ENCODE results near the gene CTNND2.

The CTNND2 gene

DNA sequence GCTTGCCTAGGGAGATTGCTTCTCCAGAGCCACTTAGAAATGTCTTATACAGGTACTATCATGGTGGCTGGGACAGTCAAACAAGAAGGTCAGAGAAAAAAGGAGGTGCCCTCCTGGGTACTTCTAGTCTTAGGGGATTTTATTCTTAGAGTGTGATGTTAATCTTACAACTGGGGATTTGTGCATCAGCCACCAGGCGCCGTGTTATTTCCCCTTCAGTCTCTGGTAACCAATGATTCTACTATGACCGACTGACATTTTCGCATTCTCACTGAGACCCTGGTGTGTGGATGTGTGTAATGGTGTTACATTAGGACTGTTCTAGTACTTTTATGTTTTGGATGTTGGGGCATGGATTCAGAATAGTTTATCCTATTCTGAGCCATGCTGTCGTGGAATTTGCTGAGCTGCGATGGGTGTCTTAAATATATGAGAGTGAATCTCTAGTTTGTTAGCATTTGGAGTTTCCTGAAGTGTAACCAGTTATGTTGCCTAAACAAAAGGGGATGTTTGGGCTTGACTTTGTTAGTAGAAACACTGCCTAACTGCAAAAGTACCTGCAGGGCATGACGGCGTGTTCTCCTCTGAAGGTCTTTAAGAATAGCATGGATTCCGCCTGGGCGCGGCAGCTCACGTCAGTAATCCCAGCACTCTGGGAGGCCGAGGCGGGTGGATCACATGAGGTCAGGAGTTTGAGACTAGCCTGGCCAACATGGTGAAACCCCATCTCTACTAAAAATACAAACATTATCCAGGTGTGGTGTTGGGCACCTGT is 968.0 kb downstream of the CTNND2 start:
- no peak for DNase-seq (ENCODE audit: low read depth)
- no peak overlapping the region for H3K4me3 ChIP-seq (ENCODE audit: low read depth, low read length)
- TF ChIP-seq CTCF (IDR thresholded peaks at IDR 0.05; ENCODE audit: low read depth, low read length, missing control alignments), result no peak

- DNase-seq (ENCODE audit: low read depth), result no peak
- H3K4me3 ChIP-seq (ENCODE audit: low read depth, low read length), result no peak overlapping the region
- no peak for TF ChIP-seq CTCF (IDR thresholded peaks at IDR 0.05; ENCODE audit: low read depth, low read length, missing control alignments)
Measured at GRCh38 chr5:10935536-10935935, 968.7 kb downstream of the CTNND2 start.

GRCh38 chr5:10934783-10935355 is 969.4 kb downstream of the CTNND2 start:
- H3K4me3 ChIP-seq (ENCODE audit: low read depth, low read length), result no peak overlapping the region

GRCh38 chr5:10933121-10933520 is 971.1 kb downstream of the CTNND2 start:
- no peak for TF ChIP-seq CTCF (IDR thresholded peaks at IDR 0.05; ENCODE audit: low read depth, low read length, missing control alignments)
- no peak for DNase-seq (ENCODE audit: low read depth)
- H3K4me3 ChIP-seq (ENCODE audit: low read depth, low read length), result no peak overlapping the region

More at GRCh38 chr5:10934783-10935355, 969.4 kb downstream of the CTNND2 start:
- no peak for TF ChIP-seq CTCF (IDR thresholded peaks at IDR 0.05; ENCODE audit: low read depth, low read length, missing control alignments)
- no peak for DNase-seq (ENCODE audit: low read depth)

DNA sequence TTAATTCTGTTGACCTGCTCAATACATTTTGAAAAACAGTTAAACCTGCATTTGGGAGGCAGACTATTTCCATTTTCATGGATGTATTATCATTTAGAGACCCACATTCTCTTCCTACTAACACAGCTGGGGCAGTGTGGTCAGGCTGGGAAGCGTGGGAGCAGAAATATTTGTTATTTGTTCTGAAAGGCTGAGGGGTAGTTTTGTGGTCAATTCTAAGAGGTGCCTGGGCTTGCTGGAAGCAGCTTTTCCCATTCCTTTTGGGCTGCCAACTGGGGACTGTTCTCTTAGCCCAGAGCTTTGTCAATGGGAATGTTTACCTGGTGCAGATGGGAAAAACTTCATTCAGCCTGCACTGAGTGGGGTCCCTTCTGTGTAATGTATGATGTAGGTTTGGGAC is 971.8 kb downstream of the CTNND2 start:
- TF ChIP-seq CTCF (IDR thresholded peaks at IDR 0.05; ENCODE audit: low read depth, low read length, missing control alignments), result no peak
- no peak for DNase-seq (ENCODE audit: low read depth)
- no peak overlapping the region for H3K4me3 ChIP-seq (ENCODE audit: low read depth, low read length)

- no peak overlapping the region for H3K4me3 ChIP-seq (ENCODE audit: low read depth, low read length)
- no peak for TF ChIP-seq CTCF (IDR thresholded peaks at IDR 0.05; ENCODE audit: low read depth, low read length, missing control alignments)
- DNase-seq (ENCODE audit: low read depth), result no peak
Measured at GRCh38 chr5:10927608-10928007, 976.6 kb downstream of the CTNND2 start.

DNA sequence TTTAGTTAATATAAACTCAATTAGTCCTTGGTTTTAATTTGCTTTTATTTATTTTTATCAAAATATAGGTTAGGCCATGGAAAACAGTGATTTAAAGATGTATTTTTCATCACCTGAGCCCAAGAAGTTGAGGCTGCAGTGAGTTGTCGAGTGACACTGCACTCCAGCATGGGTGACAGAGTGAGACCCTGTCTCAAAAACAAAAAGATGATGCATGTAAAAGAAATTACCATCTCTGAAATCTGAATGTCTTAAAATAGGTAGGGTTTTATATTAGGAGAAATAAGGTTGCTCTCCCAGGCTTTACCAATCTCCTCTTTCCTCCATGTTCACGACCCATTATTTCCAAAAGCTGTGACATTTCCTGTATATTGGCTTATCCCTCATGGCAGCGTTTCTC is 980.9 kb downstream of the CTNND2 start:
- DNase-seq (ENCODE audit: low read depth), result no peak
- no peak overlapping the region for H3K4me3 ChIP-seq (ENCODE audit: low read depth, low read length)
- TF ChIP-seq CTCF (IDR thresholded peaks at IDR 0.05; ENCODE audit: low read depth, low read length, missing control alignments), result no peak

Measured in GM12864 (cell line).